Skin of body (tissue), 2 donors: ENCODE data around the gene NBPF3. TPM values are rescaled to one million over a fixed set of nuclear protein-coding genes. Genes with fewer than 3 reads are reported as not detected.
"Not testable (repeated sequence)": the region's sequence is repeated elsewhere in the genome, so short reads cannot be mapped to it uniquely, and the experiment has no call there.

Experiments
- DNase-seq: peaks from one replicate; lab custom pipeline; 2025; lab: John Stamatoyannopoulos, UW
- total RNA-seq: library from RNA; depleted of rRNA; stranded (reverse); fragments of >200 nt; gene quantifications from one replicate; pipeline ENCODE4 v1.2.3, GENCODE V29; 2014

Gene NBPF3
- total RNA-seq, 1 donor from 2014 or later: 14.4 TPM

GRCh38 chr1:21438646-21439312 lies 1.2 kb upstream of the NBPF3 start:
- DNase-seq: not testable (repeated sequence)

GRCh38 chr1:21439345-21439720 lies 604 bp upstream of the NBPF3 start:
- DNase-seq: no peak

GRCh38 chr1:21440630-21441125 lies 741 bp downstream of the NBPF3 start:
- not testable (repeated sequence) for DNase-seq

- not testable (repeated sequence) for DNase-seq
Observed at GRCh38 chr1:21446647-21447046, 6.7 kb downstream of the NBPF3 start.

- no peak for DNase-seq
Observed at GRCh38 chr1:21447311-21447710, 7.4 kb downstream of the NBPF3 start.

- no peak for DNase-seq
Observed at GRCh38 chr1:21449906-21450305, 10.0 kb downstream of the NBPF3 start.

- DNase-seq: peak; percentile 52
Observed at GRCh38 chr1:21451212-21451611, 11.3 kb downstream of the NBPF3 start.

GRCh38 chr1:21451981-21452411 lies 12.1 kb downstream of the NBPF3 start:
- no peak for DNase-seq

GRCh38 chr1:21453964-21454614 lies 14.2 kb downstream of the NBPF3 start:
- DNase-seq: not testable (repeated sequence)

GRCh38 chr1:21454904-21455303 lies 15.0 kb downstream of the NBPF3 start:
- DNase-seq: not testable (repeated sequence)

GRCh38 chr1:21457654-21458053 lies 17.7 kb downstream of the NBPF3 start:
- DNase-seq: no peak

GRCh38 chr1:21465127-21465526 lies 25.2 kb downstream of the NBPF3 start:
- DNase-seq: not testable (repeated sequence)

GRCh38 chr1:21467946-21468345 lies 28.0 kb downstream of the NBPF3 start:
- DNase-seq: not testable (repeated sequence)

GRCh38 chr1:21468599-21468998 lies 28.7 kb downstream of the NBPF3 start:
- DNase-seq: no peak

GRCh38 chr1:21469581-21469980 lies 29.6 kb downstream of the NBPF3 start:
- DNase-seq: no peak

- DNase-seq: no peak
Observed at GRCh38 chr1:21472861-21473260, 32.9 kb downstream of the NBPF3 start.

GRCh38 chr1:21478356-21478755 lies 38.4 kb downstream of the NBPF3 start:
- no peak for DNase-seq

- DNase-seq: not testable (repeated sequence)
Observed at GRCh38 chr1:21483881-21484280, 43.9 kb downstream of the NBPF3 start.

- DNase-seq: no peak
Observed at GRCh38 chr1:21489146-21489545, 49.2 kb downstream of the NBPF3 start.

- no peak for DNase-seq
Observed at GRCh38 chr1:21490774-21491487, 51.0 kb downstream of the NBPF3 start.

GRCh38 chr1:21491488-21492355 lies 51.8 kb downstream of the NBPF3 start:
- peak; percentile 56 for DNase-seq

- DNase-seq: no peak
Observed at GRCh38 chr1:21492356-21492625, 52.4 kb downstream of the NBPF3 start.
